ENCODE data around the gene TSPAN5.
"Not testable (repeated sequence)": the region's sequence is repeated elsewhere in the genome, so short reads cannot be mapped to it uniquely, and the experiment has no call there.

TSPAN5 gene

GRCh38 chr4:98496152-98496845, 162.1 kb downstream of the TSPAN5 start:
- no peak for DNase-seq (ENCODE audit: low read depth)

GRCh38 chr4:98493296-98493695, 165.1 kb downstream of the TSPAN5 start:
- DNase-seq (ENCODE audit: low read depth): no peak

- DNase-seq (ENCODE audit: low read depth): no peak
Observed at GRCh38 chr4:98491899-98492559, 166.4 kb downstream of the TSPAN5 start.

- no peak for DNase-seq (ENCODE audit: low read depth)
Observed at GRCh38 chr4:98490251-98490650, 168.2 kb downstream of the TSPAN5 start.

- no peak for DNase-seq (ENCODE audit: low read depth)
Observed at GRCh38 chr4:98485816-98486345, 172.5 kb downstream of the TSPAN5 start.

GRCh38 chr4:98484031-98484430, 174.4 kb downstream of the TSPAN5 start:
- DNase-seq (ENCODE audit: low read depth): no peak

DNA sequence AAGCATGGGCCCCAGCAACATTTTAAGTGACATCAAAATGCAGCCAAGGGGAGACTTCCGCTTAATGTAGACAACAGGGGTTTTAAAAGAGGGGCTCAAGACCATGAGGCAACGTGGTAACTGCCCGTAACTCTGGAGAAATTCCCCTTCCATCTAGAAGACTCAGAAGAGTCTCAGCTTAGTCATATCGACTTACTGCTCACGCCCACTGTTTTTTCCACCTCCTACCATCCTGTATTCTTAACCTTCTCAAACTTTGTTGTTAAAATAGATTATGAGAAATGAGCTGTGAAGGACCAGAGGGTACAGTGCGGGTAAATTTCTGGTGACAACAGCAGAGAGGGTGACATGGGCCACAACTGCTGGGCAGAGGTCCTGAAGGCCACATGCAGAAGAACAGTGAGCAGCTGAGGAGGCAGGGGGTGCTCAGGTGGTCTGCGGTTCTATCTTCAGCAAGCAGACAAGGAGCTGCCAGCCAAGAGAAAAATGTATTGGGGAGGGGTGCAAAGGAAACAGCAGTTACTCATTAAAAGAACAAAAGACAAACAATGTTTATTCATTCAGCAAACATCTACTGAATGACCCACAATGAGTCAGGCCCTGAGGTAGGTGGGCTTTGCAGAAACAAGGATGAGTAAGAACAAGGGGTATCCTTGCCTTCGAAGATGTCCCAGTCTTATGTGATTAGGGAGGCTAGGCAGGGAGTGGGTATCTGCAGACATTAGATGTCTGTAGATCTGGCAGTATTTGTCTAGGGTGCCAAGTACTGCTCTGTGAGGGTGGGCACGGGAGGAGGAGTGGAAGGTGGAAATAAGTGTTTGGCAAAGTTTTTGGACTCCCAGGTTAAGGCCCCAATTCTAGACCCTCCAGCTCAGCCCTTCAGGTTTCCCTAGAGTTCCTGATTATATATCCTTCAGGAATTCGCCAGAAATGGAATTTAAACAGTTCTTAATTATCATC, 175.3 kb downstream of the TSPAN5 start:
- DNase-seq (ENCODE audit: low read depth): no peak

DNA sequence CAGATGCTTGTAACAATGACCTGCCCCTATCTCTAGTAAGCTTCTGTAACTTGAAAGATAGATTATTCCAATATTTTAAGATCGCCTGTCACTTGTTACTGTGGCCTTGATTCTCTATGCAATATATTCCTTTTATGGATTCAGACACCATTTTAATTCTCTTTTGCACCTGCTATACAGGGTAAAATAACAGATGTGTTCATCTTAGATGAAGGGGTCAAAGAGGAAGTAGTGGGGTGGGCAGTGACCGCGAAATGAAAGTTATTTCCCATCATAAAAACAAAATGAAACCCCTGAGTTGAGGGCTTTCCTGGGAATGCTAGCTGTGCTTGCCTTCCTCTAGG, 175.9 kb downstream of the TSPAN5 start:
- DNase-seq (ENCODE audit: low read depth): no peak

GRCh38 chr4:98481167-98481566, 177.2 kb downstream of the TSPAN5 start:
- DNase-seq (ENCODE audit: low read depth): no peak

- no peak for DNase-seq (ENCODE audit: low read depth)
Observed at GRCh38 chr4:98480535-98480934, 177.9 kb downstream of the TSPAN5 start.

DNA sequence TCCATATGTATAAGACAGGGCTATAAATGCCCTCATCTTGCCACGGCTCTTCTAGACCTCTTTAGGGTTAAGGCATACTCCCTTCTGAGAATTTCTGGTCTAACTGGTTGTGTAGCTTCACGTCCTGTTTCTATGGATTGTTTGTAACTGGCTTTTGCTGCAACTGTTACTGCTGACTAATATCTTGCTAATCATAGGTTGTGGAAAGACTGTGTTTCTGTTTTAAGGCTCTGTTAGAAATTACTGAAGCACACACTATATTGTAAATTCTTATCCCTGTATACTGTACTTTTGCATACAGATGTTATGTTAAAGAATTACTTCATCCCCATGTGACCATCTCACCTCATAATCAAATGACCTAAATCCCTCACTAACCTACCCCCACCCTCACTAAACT, 178.8 kb downstream of the TSPAN5 start:
- DNase-seq (ENCODE audit: low read depth): not testable (repeated sequence)

GRCh38 chr4:98476891-98477290, 181.5 kb downstream of the TSPAN5 start:
- DNase-seq (ENCODE audit: low read depth): no peak

DNA sequence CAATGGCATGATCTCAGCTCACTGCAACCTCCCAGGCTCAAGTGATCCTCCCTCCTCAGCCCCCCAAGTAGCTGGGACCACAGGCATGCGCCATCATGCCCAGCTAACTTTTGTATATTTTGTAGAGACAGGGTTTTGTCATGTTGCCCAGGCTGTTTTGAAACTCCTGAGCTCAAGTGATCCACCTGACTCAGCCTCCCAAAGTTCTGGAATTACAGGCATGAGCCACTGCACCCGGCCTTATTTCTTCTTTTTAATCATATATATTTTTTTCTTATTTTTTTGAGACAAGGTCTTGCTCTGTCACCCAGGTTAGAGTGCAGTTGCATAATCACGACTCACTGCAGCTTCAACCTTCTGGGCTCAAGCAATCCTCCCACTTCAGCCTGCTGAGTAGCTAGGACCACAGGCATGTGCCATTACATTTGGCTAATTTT, 184.0 kb downstream of the TSPAN5 start:
- no peak for DNase-seq (ENCODE audit: low read depth)

DNA sequence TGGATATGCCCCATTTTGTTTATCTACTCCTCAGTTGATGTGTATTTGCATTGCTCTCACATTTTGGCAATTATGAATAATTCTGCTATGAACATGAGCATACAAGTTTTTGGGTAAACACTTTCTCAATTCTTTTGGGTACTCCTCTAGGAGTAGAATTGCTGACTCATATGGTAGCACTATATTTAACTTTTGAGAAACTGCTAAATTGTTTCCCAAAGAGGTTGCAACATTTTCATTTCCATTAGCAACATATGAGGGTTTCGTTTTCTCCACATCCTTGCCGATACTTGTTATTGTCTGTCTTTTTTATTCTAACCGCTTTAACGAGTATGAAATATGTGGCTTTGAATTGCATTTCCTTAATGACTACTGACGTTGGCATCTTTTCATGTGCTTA, 185.4 kb downstream of the TSPAN5 start:
- no peak for DNase-seq (ENCODE audit: low read depth)

GRCh38 chr4:98470831-98471230, 187.6 kb downstream of the TSPAN5 start:
- DNase-seq (ENCODE audit: low read depth): no peak

DNA sequence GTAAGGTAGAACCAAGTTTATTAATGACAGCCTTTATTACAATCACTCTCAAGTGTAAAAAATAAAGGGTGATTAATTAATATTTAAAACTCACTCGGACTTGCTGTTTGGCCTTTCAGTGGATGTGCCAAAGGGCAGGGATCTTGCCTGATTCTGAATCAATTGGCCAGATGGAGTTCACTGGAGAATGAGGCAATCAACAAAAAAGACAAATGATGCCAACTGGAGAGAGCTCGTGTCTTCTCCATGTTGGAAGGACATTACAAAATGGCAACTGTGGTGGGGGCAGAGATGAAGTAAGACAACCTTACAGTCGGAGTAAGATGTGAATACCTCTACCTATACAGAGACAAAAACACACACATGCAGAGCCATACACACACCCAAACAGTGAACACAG, 188.0 kb downstream of the TSPAN5 start:
- no peak for DNase-seq (ENCODE audit: low read depth)

DNA sequence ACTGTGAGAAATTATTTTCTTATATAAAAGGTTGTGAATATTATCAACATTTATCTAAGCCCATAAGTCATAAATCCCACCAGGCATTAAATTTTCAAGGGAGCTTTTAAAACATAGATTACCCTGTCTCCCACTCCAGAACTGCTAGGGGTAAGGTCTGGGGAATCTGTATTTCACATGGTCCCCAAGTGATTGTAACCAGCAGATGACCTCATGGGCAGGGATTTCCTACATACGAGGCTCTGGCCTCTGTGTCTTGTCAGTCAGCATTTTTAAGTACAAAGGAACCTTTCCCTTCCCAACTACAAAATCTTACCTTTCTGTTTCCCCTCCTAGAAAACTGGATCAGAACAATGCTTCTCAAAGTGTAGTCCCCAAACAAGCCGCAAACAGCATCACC, 188.6 kb downstream of the TSPAN5 start:
- DNase-seq (ENCODE audit: low read depth): no peak

DNA sequence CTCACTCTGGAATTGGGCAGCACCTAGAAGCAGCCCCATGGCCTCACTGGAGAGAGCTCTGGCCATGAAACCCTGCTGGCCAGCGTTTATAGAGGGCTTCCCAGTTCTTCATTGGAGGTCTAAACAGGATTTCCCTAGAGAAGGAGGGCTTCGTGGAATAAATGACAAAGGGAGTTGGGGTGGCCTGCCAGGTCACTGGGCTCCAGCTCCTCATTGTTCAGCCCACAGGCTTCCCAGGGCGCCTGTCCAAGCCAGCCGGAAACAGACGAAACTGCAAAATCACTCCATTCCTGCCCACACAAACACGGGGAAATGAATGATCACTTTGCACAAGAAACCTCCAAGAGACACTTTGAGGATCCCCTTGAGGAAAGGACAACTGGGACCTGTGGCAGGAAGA, 189.7 kb downstream of the TSPAN5 start:
- no peak for DNase-seq (ENCODE audit: low read depth)

- peak; percentile 44 for DNase-seq (ENCODE audit: low read depth)
Observed at GRCh38 chr4:98467627-98468072, 190.8 kb downstream of the TSPAN5 start.

GRCh38 chr4:98466868-98467599, 191.4 kb downstream of the TSPAN5 start:
- no peak for DNase-seq (ENCODE audit: low read depth)

GRCh38 chr4:98462487-98462886, 195.9 kb downstream of the TSPAN5 start:
- no peak for DNase-seq (ENCODE audit: low read depth)
